GM19023 (cell line): Measurements from ENCODE around the gene FGD6.
"Not testable (repeated sequence)": the region's sequence is repeated elsewhere in the genome, so short reads cannot be mapped to it uniquely, and the experiment has no call there.

Experiments
- ATAC-seq: cut with Tn5 transposase; IDR thresholded peaks from one replicate; pipeline ENCODE4 v1.9.1; 2021; ENCODE audit warnings: mild to moderate bottlenecking, moderate library complexity; ENCODE audit not compliant: unreplicated experiment

FGD6 gene

DNA sequence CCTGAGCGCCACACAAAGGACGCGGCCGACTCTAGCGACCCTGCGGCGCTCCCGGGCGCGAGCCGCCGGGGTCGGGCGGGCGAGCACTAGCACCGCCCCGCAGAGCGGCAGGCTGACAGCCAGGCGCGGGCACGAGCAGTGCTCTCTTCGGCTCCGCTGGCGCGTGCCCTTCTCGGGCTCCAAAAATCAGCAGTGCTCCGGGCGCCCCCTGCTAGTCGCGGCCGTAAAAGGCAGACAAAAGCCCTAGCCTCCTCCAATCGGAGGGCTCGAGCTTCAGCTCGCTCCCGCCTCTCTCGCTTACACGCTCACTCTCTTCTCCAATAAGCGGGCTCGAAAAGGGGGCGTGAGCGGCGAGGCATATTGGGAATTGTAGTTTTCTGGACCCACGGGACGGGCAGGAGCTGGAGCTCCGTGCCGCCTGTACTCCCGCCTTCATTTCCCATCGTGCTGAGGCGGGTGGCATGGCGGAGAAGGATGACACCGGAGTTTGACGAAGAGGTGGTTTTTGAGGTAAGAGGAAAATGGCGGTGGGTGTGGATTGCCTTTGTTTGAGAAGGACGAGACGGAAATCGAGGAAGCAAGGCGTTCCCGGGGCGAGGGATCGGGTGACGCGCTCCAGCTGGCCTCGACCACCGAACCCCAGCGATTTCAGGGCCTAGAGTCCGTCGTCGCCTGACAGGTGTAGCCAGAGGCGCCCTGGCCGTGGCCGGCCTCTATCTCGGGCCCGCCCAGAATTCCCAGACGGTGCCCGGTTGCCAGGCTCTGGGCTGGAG lies at the start of gene FGD6, which contains the start of gene VEZT:
TSS of gene FGD6 (minus strand) at position 91 of the 773 bp plus-strand sequence. CDS start 227 bp downstream, outside the sequence.
TSS of gene VEZT (plus strand) at position 431 of the 773 bp plus-strand sequence. CDS start at position 475, 44 bp downstream.
- ATAC-seq, result peak; percentile 93

DNA sequence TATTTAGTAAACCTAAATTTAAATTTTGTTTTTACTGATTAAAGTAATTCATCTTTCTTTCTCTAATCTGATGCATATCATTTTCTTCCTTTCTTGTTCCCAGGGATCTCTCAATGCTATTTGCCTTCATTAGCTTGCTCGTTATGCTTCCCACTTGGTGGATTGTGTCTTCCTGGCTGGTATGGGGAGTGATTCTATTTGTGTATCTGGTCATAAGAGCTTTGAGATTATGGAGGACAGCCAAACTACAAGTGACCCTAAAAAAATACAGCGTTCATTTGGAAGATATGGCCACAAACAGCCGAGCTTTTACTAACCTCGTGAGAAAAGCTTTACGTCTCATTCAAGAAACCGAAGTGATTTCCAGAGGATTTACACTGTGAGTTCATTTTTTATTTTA lies 49.0 kb upstream of the FGD6 start:
- no peak for ATAC-seq

DNA sequence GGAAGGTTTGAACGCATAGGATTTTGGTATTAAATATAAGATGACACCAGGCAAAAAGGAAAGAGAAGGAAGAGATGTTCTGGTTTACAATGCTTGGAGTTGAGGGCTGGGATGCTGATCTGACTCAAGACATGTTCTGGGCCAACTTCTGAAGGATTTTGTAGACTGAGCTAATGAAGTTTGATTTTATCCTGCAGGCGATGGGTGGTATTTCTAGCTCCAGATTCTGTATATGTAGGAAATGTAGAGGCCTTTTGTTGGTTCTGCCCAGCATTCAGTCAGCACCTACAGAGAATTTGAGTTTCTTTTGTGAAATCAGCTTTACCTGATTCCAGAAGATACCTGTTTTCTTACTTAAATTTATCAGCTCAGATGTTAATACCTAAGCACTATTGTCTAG lies 48.5 kb upstream of the FGD6 start:
- no peak for ATAC-seq

GRCh38 chr12:95262808-95263207 lies 45.5 kb upstream of the FGD6 start:
- ATAC-seq, result no peak

- ATAC-seq, result no peak
These were observed 43.8 kb upstream of the FGD6 start for GRCh38 chr12:95261109-95261508.

DNA sequence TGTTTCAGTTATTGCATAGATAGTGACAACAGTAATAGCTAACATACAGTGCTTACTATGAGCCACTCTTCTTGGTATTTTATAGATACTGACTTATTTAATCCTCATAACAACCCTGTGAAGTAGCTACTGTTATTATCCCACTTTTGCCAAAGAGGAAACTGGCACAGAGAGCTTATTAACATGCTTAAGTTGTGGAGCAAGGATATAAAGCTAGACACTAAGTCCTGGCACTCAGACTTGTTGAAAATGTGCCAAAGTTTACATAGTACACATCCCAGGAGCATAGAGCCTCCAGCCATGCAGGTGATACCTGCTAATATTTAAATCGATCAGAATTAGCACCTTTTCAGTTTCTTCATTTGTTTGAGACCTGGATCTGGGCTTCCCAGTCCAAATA lies 42.1 kb upstream of the FGD6 start:
- ATAC-seq, result no peak

DNA sequence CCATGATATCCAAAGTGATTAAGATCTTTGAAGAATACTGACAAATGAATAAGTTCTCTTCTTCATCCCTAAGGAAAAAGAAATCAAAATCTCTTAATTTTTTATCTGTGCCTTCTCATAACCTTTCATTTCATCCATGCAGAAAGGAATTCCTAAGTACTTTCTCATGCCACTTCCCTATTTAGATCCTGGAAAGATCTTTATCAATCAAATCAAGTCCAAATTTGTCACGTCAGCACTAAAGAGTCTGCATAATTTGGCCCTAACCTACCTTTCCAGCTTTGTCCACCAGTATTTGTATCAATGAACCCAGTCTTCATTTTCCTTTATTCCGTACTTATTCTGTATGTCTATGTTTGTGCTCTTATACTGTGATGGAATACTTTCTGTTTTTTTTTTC lies 41.5 kb upstream of the FGD6 start:
- no peak for ATAC-seq

- no peak for ATAC-seq
These were observed 40.9 kb upstream of the FGD6 start for GRCh38 chr12:95258151-95258550.

DNA sequence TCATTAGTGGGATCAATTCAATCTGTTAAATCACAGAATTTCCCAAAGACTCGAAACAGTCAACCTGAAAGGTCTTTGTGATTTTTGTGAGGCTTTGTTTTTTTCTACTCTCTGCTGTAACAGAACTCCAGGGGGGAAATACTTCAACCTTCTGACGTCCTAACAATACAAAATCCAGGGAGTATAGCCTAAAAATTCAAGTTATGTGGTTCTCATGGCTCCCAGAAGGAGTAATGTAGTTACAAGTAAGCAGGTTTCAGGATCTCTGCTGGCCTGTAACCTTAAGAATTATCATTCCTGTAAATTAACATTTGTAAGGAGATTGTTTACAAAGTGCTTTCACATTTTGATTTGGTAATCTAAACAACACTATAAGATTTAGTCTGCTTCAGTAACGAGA lies 40.3 kb upstream of the FGD6 start:
- ATAC-seq, result no peak

DNA sequence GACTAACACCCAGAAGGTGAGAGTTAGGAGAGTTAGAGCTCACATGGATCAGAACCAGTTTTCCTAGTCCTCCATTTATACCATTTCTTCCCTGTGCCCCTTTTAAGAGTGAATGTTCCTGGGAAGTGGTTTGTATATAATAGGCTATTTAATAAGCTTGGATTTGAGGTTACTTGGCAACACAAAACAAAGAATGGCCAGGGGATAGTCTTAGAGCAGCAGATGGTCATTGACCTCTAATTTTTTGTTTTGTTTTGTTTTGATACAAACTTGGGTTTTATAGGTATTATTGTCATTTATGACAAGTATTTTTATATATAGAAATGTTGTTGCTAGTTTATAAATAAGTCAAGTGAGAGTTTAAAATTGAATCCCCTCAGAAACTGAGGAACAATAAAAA lies 36.1 kb upstream of the FGD6 start:
- ATAC-seq, result no peak

- no peak for ATAC-seq
These were observed 31.5 kb upstream of the FGD6 start for GRCh38 chr12:95248604-95249360.

DNA sequence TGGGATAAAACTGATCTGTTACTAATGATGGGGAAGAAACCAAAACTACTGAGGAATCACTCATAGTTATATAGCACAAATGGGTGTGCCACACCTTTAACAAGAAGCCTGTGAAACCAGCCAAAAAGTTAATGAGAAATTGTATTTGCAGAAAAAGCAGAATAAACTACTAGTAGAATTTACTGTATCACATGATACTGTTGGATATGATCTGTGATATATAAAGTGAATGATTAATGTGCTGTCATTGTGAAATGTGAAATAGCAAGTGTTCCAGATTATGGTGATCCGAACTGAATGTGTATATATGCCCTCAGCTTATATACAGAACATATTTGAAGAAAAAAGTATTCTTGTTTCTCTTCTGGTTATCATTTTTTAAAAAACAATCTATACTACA lies 30.8 kb upstream of the FGD6 start:
- no peak for ATAC-seq

DNA sequence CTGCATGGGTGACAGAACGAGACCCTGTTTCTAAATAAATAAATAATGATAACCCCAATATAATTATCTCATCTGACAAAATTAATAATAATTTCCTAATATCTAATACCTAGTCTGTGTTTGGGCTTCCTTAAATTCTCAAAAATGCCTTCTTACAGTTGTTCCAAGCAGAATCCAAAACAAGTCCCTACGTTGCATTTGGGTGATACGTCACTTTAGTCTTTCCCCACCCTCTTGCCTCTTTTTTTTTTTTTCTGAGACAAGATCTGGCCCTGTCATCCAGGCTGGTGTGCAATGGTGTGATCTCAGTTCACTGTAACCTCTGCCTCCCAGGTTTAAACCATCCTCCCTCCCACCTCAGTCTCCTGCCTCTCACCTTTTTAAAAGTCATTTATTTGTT lies 27.1 kb upstream of the FGD6 start:
- ATAC-seq, result no peak

DNA sequence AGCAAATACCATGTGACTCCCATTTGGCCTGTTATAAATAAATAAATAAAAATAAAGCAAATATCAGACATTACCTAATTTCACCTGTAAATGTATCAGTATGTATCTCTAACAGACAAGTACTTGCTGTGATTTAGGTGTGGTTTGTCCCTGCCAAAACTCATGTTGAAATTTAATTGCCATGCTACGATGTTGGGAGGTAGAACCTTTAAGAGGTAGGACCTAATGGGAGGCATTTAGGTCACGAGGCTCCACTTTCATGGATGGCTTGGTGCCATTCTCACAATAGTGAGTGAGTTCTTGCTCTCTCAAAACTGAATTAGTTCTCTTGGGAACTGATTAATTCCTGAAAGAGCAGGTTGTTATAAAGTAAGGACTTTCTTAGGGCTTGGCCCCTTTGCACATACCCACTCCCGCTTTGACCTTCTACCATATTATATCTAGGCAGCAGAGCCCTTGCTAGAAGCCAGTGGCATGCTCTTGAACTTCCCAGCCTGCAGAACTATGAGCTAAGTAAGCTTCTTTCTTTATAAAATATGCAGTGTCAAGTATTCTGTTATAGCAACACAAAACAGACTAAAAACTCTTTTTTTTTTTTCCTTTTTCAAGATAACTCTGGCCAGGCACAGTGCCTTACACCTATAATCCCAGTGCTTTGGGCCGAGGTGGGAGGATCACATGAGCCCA lies 26.4 kb upstream of the FGD6 start:
- ATAC-seq, result no peak

GRCh38 chr12:95241761-95242506 lies 24.7 kb upstream of the FGD6 start:
- no peak for ATAC-seq

DNA sequence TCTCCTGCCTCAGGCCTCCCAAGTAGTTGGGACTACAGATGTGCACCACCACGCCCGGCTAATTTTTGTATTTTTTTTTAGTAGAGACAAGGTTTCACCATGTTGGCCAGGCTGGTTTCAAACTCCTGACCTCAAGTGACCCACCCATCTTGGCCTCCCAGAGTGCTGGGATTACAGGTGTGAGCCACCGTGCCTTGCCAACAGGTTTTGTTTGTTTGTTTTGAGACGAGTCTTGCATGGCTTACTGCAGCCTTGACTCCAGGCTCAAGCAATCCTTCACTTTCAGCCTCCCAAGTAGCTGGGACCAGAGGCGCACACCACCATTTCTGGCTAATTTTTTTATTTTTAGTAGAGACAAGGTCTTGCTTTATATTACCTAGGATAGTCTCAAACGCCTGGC lies 23.9 kb upstream of the FGD6 start:
- not testable (repeated sequence) for ATAC-seq

DNA sequence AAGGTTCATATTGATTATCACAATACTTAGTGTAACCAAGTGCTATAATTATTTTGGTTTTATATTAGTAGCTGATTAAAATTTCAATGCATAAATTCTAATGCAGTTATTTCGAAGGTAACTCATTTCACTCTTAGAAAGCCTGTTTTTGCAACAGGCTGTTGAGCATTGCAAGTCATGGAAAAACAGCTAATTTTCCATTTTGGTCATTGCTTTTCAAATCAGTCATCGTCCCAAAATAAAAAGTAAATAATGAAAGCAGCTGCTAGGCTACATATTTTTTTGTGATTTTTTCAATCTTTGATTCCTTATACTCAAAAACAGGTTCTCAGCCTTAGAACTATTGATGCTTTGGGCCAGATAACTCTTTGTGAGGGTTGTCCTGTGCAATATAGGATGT lies 23.3 kb upstream of the FGD6 start:
- no peak for ATAC-seq

DNA sequence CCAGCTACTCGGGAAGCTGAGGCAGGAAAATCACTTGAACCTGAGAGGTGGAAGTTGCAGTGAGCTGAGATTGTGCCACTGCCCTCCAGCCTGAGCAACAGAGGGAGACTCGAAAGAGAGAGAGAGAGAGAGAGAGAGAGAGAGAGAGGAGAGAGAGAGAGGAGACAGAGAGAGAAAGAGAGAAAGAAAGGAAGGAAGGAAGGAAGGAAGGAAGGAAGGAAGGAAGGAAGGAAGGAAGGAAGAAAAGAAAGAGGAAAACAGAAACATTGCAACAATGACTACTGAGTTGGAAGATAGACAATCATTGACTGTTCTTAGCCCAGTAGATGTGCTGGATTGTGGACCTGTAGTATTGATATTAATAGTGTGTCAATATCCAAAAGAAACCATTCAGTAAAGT lies 22.6 kb upstream of the FGD6 start:
- ATAC-seq, result not testable (repeated sequence)

- no peak for ATAC-seq
These were observed 21.9 kb upstream of the FGD6 start for GRCh38 chr12:95239216-95239615.

GRCh38 chr12:95238150-95238549 lies 20.9 kb upstream of the FGD6 start:
- ATAC-seq, result no peak

GRCh38 chr12:95237315-95237714 lies 20.0 kb upstream of the FGD6 start:
- no peak for ATAC-seq
